T-helper 9 cell (primary cell): ENCODE measurements around the gene TUBGCP2.

Source experiments
- DNase-seq: peaks from one replicate; pipeline ENCODE4 v3.0.0-alpha.2; 2020

The TUBGCP2 gene

DNA sequence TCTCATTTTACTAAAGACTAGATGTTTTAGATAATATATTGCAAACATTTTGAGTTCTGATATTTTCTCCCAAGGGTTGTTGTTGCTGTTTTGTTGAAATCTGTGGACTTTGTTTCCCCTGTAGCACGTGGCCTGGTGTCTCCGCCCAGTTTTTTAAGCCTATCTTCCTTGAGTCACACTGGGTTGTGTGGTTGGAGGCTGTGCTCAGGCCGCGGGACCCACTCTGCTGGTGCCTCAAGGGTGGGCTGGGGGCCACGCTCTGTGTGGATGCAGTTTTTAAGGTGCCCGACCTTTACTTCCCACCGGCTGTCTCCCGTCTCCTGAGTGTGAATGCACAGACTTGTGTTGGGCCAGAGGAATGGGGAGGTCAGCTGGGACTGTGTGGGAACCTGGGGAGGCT is 34.3 kb upstream of the TUBGCP2 start:
- DNase-seq: no peak

DNA sequence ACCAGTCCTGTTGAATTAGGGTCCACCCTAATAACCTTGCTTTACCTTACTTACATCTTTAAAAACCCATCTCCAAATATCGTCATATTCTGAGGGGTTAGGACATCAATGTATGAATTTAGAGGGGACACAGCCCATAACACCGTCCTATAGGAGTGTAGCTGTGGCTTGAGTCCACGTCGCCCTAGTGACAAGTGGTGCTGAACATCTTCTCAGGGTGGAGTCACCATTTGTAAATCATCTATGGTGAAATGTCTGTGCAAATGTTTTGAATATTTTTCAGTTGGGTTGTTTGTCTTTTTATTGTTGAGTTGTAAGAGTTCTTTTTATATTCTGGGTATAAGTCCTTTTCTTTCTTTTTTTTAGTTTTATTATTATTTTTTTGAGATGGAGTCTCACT is 33.3 kb upstream of the TUBGCP2 start:
- no peak for DNase-seq

DNA sequence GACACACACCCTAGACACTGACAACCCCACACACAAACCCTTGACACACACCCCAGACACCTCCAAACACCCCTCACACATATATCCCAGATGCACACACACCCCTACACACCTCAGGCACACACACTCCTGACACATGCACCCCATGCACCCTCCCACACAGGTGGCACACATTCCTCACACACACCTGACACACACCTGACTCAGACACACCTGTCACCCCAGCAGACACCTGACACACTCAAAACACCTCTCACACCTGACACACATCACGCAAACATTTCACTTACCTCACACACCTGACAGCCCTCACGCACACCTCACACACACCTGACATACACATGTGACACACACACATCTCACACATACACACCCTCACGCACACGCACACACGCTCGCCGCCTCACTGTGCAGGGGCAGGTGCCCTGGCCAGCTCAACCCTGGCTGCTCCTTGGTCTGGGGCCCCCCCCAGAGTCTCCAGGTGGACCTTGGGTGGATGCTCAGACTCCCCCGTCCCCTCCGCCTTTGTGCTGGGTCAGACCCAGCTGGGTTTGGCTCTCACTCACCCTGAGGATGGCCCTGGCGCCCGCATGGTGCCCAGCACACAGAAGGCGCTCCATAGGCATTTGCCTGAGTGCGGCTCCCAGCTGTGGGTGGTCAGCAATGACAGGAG is 31.2 kb upstream of the TUBGCP2 start:
- DNase-seq: no peak

DNA sequence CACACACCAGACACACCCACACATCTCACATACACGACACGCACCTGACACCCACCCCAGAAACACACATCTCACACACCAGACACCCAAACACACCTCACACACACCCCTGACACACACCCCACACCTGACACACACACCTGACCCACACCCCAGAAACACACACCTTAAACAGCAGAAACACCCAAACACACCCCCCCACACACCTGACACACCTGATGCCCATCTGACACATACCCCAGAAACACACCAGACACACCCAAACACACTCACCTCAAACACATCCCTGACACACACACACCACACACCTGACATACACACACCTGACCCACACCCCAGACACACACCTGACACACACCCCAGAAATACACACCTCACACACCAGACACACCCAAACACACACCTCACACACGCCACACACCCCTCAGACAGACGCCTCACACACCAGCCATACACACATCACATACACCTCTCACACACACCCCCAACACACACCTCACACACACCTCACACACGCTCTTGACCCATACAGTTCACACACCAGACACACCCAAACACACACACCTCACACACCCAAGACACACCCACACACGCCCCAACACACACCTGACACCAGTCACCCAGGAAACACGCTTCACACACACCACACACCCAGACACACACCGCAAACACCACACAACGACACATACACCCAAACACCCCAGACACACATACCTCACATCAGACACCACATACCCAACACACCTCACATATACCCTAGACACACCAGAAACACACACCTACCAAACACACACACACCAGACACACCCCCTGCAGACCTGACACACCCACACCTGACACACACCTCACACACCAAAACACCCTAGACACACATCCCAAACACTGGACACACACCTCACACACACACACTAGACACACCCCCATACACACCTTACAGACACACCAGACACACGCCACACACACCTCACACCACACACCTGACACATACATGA is 29.7 kb upstream of the TUBGCP2 start:
- DNase-seq: no peak

DNA sequence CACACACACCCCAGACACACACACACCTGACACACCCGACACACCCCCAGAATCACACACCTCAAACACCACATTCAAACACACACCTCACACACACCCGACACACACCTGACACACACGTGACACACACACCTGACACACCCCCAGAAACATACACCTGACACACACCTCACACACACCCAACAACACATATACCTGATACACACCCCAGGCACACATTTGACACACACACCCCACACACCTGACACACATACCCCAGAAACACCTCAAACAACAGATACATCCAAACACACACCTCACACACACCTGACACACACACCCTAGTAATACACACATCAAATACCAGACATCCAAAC is 28.7 kb upstream of the TUBGCP2 start:
- no peak for DNase-seq

DNA sequence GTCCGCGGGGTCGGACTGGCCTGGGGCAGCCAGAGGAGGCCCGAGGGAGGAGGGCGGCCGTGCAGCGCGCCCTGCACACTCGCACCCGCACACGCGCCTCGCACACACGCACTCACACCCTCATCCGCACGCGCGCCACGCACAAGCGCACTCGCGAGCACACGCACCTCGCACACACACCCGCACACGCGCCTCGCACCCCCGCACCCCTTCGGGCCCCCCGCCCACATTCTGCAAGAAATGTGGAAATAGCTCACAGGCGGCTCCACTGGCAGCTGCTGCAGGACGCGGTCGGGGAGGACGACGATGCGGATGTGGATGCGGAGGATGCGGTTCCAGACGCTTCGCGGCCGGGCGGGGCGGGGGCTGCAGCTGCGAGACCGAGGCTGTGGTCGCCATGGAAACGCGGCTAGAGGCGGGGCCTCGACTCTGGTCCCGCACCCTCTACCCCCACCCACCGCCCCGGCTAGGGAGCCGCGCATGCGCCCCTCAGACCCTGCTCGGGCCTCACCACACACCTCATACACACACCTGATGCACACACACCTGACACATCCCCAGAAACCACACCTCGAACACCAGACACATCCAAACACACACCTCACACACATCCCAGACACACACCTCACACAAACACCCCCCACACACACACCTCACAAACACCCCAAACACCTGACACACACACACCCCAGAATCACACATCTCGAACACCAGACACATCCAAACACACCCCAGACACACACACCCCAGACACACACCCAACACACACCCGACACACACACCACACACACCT is 28.1 kb upstream of the TUBGCP2 start, which contains the start of gene CALY:
CALY (minus strand) TSS at position 320 of the 793 bp plus-strand sequence. CDS start 7,907 bp downstream, outside the sequence.
- DNase-seq: peak; percentile 95

DNA sequence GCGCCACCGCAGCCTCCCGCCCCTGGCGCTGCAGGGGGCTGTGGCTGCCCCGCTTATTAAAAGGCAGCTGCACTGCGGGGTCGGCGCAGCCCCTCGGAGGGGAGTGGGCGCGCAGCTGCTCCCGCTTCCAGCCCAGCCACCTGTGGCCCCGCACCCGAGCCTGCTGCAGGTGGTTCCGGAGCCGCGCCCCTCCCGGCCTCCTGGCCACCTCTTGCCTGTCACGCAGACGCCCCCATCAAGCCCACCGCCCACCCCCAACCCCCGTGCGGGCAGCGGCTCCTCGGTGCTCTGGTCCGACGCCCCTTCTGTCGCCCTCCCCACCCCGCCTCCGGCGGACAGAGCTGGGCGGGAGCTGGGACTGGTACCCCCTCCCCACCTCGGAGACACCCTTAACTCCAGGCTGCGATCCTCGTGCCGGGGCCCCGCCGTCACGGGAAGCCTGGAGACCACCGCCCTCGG is 27.5 kb upstream of the TUBGCP2 start:
- DNase-seq: peak; percentile 26

DNA sequence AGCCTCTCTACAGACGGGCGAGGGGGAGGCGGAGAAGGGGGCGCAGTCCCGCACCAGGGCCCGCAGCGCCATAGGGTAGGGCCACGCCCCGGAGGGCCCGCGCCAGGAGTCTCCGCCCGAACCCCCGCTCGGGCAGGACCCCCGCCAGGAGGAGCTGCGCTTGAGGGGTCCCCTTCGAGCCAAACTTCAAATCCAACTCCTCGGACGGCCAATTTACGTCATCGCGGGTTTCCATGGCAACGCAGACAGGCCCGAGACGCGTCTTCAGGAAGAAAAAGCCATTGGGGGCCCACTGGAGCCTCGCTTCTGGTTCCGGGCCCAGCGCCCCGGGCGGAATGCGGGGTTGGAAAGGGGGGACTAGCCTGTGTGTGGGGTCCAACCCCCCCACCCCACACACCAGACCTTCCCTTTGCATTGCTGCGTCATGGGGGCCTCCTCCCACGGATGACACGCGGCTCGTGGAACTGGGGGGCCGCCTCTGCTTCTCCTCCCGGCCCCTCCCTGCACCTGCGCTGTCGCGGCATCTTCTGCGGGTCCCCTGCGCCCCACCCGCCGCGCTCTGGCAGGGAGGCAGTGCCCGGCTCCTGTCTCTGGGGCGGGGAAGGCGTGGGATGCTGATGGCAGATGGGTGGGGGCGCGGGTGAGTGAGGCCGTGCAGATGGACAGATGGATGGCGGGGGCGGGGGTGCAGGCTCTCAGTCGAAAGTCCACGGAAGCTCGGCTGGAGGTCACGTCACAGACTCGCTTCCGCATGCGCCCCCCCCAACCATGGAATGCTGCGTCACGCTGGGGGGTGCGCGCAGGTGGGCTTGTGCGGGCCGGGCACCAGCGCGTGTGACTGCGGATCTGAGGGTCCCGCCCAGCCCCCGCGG is 26.8 kb upstream of the TUBGCP2 start:
- peak; percentile 91 for DNase-seq

DNA sequence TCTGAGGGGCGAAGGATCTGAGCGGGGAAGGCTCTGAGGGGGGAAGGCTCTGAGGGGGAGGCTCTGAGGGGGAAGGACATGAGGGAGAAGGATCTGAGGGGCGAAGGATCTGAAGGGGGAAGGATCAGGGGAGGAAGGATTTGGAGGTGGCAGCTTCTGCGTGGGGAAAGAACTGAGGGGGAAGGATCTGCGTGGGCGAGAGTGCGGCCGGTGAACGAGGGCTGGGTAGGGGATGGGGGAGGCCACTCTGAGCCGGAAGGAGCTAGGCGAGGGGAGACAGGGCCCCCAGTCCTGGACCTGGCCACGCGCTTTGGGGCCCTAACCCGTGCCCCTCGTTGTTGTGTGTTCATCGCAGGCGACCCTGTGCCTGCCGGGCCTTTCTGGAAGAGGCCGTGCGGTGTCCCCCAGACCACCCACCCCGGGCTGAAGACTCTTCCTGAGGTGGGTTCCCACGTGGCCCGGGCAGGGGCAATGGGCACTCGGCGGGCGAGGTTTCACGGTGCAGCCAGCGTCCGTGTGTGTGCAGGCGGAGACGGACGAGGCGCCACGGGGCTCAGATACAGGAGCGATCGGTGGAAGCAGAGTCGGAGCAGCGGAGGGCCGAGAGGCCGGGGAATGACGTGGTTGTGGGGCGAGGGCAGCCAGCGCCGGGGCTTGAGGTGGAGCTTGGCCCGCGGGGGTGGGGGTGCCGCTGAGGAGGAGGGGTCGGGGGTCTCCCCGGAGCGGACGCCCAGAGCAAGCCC is 26.0 kb upstream of the TUBGCP2 start:
- peak; percentile 30 for DNase-seq

DNA sequence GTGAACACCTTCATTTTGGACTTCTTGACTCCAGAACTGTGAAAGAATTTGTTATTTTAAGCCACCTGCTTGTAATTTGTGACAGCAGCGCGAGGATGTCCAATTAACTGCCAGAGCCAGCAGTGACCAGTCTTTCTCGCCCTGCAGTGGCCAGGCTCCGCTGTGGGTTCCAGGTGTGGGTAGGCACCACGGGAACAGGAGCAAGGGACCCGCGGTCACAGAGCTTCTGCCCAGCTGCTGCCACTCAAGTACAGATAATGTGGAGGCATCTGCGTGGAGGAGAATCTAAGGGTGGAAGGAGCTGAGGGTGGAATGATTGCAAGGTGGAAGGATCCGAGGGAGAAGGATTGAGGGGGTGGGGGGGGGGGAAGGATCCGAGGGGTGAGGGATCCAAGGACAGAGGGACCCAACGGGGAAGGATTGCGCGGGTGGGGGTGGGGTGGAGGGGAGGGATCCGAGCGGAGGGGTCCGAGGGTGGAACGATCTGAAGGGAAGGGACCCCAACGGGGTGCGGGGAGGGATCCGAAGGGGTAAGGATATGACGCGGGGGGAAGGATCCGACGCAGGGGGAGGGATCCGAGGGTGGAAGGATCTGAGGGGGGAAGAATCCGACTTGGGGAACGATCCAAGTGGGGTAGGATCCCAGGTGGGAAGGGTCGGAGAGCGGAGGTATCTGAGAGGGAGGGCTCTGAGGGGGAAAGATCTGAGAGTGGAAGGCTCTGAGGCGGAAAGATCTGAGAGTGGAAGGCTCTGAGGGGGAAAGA is 24.4 kb upstream of the TUBGCP2 start:
- DNase-seq: no peak

DNA sequence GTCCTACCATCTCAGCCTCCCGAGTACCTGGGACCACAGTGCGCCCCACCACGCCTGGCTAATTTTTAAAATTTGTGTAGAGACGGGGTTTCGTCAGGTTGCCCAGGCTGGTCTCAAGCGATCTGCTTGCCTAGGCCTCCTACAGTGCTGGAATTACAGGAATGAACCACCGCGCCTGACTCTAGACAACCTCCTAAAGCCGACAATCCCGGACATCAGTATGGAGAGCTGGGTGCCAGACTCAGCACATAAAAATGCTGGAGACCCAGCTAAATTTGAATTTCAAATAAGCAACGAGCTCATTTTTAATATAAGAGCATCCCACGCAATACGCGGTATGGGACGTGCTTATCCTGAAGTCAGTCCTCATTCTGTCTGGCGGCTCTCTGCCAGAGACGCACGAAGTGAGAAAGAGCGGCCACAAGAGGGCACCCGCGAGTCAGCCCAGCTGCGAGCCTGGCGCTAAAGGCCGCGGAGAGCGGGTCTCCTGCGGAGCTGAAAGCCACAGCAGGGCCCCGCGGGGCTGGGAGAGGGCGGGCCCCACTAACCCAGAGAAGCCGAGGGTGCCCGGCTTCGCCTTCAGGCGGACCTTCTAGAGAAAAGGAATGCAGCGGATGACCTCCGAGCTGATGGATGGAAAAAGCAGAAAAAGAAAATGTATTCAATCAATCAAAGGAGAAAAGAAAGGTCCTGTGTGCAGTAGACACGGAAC is 21.0 kb upstream of the TUBGCP2 start:
- peak; percentile 90 for DNase-seq

DNA sequence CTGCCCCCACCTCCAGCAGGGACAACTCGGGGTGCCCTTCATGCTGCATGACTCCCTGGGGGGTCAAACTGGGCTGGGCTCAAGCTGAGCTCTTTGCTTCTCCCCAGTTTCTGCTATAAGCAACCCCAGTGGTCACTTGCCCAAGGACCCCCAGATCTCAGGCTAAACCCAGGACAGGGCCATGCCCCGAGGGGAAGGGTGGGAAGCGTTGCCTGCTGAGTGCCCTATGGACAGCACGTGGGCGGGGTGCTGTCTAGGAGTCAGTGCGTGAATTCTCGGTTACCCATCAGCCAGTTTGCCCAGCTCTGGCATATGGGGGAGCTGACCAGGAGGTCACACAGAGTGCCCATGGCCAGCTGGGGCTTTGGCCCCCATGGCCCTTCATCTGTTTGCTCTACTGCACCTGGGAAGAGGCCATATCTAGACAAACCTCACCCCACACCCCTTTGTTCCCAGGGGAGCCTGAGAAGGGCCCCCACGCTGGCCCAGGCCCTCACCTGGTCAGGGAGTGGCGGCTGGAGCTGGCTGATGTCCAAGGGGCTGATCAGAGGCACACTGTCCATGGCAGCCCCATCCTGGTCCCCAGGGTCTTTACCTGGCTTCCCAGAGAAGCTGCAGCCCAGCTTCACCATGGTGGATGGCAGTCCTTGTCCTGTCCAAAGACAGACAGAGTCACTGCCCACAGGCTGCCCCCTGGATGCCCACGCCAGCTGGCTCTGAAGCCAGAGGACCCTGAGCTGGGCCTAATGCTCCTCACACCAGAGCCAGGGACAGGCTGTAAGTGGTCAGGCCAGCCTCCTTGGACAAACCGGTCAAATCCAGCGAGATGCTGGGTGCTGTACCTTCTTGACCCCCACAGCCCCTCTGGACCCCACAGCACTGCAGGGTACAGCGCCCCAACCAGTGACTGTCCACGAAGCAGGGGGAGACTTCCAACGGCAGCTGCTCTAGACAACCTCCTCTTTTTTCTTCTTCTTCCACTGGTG is 20.0 kb upstream of the TUBGCP2 start:
- DNase-seq: no peak

DNA sequence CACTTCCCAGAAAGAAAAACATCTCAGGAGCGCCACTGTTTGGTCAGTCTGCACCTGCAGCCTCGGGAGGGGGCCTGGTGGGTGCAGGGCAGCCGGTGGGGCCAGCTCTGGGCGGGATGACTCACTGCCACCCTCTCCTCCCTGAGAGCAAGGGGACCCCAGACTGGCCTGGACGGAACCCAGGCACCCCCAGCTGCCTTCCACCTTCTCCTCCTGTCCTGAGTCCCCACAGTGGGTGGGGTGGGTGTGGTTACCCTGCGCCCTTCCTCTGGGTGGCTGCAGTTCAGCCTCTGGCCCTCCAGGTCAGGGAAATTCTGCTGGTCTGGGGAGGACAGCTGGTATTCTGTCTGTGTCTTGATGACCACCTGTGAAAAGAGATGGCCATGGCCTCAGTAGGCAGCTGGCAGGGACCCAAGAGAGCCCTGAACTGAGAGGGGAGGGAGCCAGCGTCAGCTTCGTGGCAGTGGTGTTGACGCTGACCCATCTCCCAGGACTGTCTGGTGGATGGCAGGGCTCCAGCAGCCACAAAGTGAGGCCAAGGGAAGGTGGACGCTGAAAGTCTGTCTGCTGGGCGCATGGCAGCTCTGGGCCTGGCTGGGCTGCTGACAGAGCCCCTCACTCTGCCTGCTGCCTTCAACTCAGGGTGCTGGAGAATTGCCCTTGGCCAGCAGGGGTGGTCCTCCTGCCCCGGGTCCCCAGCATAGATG is 19.1 kb upstream of the TUBGCP2 start:
- DNase-seq: no peak

DNA sequence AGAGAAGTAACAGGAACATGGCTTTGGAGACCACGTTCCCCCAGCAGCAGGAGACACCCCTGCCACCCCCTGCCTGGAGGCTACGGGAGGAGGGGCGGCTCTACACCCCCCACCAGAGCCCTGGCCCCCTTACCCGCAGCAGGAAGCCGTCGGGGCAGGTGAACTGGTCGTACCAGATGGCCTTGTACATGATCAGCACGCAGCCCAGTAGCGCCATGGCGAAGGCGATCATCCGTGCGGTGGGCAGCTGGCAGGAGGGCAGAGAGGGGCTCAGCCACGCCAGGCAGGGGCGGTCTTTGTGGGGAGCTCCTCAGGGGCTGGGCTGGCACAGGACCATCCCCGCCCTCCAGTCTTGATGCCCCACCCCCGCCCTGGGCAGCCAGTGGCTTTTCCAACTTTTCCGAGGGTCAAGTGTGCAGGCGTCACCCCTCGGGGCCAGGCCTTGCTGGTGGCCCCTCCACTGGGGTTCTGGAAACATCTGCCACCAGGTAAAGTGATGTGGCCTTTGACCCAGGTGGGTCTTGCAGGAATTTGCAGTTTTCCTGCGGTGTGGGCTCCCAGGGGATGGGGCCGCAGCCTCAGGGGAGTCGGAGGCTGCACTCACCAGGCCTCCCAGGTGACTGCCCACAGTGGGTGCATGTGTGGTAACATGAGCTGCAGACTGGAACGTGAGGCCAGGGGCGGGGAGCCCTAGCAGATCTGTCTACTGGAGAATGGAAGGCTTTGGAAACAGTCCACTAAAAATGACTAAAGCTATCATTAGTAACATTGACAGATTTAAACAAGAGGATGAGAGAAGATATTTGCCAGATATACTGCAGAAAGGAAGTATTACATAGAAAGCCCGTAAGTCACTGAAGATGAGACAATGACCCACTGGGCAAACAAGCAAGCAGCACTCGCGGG is 18.3 kb upstream of the TUBGCP2 start:
- DNase-seq: no peak

DNA sequence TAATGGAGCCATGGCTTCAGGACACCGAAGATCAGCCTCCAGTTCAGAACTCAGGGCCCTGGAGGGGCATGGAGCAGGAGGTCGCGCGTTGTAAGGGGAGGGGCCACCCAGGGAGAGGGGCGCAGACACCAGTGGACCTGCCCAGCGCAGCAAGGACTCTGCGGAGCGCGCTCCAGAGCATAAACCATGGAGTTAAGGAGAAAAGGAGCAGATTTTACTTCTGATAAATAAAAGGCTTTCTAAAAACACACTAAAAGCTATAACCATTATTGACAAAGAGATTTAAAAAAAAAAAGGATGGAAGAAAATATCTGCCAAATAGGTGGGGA is 17.5 kb upstream of the TUBGCP2 start:
- no peak for DNase-seq

DNA sequence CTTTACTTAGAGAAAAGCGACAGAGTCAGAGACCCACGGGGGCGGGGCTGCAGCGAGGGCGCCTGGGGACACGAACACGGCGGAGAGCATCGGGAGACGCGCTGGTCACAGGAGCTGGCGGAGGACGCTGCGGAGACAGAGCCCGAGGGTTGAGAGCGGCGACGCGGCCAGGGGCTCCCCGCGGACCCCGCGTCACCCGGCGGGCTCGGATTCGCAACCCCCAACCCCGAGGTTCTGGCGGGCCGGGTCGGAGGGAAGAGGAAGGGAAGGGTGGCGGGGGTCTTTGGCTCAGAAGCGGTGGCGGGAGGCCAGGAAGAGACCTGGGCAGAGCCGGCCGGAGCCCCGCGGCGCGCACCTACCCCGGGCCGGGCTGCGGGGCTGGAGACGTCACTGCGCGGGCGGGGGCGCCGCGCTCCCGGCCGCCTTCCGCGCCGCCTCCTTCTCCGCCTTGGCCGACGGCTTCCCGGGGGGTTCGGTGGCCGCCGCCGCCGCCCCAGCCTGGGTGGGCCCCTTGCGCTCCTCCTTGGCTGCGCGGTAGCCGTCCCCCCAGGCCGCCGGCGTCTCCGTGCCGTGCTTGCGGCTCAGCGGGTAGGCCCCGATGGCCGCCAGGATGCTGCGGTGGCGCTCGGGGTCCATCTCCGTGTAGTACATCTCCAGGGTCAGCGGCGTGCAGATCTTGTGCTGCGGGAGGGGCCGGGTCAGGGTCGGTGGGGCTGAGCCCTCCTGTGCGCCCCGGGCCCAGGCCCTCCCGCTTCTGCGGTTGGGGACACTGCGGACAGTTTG is 17.0 kb upstream of the TUBGCP2 start:
- peak; percentile 26 for DNase-seq
